K562 (cell line): ENCODE data around the gene PAIP2. TPM values are rescaled to one million over a fixed set of nuclear protein-coding genes. Genes with fewer than 3 reads are reported as not detected.

Source experiments
- ARID1B ChIP-seq: fragments of 450-650 bp; IDR thresholded peaks from 2 replicates; pipeline ENCODE4 v1.6.1; 2016; ENCODE audit warnings: antibody characterized with exemption, mild to moderate bottlenecking, inconsistent platforms
- CREB1 ChIP-seq, 2 experiments: sonication (generic) in 1 of 2; formaldehyde crosslinking in 1 of 2; IDR thresholded peaks; 2 replicates each; pipeline versions ENCODE4 v1.6.1 to v1.8.0; 2012 to 2022; ENCODE audit warnings: inconsistent platforms in 1 of 2, mild to moderate bottlenecking in 1 of 2, missing genetic modification reagents in 1 of 2, moderate library complexity in 1 of 2
- ELF2 ChIP-seq: fragments of 250-450 bp; sonication (Bioruptor Pico); IDR thresholded peaks from 2 replicates; pipeline ENCODE4 v1.5.0; 2021; ENCODE audit warnings: mild to moderate bottlenecking
- ELF4 ChIP-seq: fragments of 450-650 bp; formaldehyde crosslinking; IDR thresholded peaks from 2 replicates; pipeline ENCODE4 v1.4.0; 2022; ENCODE audit warnings: missing genetic modification characterization
- FIP1L1 ChIP-seq: fragments of 200-400 bp; formaldehyde crosslinking; IDR thresholded peaks from 2 replicates; pipeline ENCODE4 v1.6.1; 2018; ENCODE audit warnings: mild to moderate bottlenecking, low read depth, low read length; ENCODE audit not compliant: poor library complexity, severe bottlenecking
- GATAD2B ChIP-seq: fragments of 450-650 bp; IDR thresholded peaks from 2 replicates; pipeline ENCODE4 v1.6.1; 2017; ENCODE audit warnings: mild to moderate bottlenecking, borderline replicate concordance
- HDAC8 ChIP-seq: fragments of 450-650 bp; IDR thresholded peaks from 2 replicates; pipeline ENCODE4 v1.6.1; 2016; ENCODE audit warnings: mild to moderate bottlenecking, missing genetic modification characterization, moderate library complexity, missing compliant biosample characterization
- HNRNPK ChIP-seq: fragments of 200-400 bp; formaldehyde crosslinking; IDR thresholded peaks from one replicate; pipeline ENCODE4 v1.6.1; 2018; ENCODE audit warnings: mild to moderate bottlenecking, low read depth, low read length; ENCODE audit not compliant: poor library complexity, severe bottlenecking
- HNRNPUL1 ChIP-seq: fragments of 200-400 bp; formaldehyde crosslinking; IDR thresholded peaks from 2 replicates; pipeline ENCODE4 v1.6.1; 2017; ENCODE audit warnings: low read length
- NBN ChIP-seq: fragments of 450-650 bp; IDR thresholded peaks from 2 replicates; pipeline ENCODE4 v1.6.1; 2016; ENCODE audit warnings: low read depth, mild to moderate bottlenecking
- PKNOX1 ChIP-seq: fragments of 450-650 bp; IDR thresholded peaks from 2 replicates; pipeline ENCODE4 v1.6.1; 2016
- RAD51 ChIP-seq: fragments of 450-650 bp; IDR thresholded peaks from 2 replicates; pipeline ENCODE4 v1.7.1; 2016; ENCODE audit warnings: low read depth, mild to moderate bottlenecking, borderline replicate concordance
- RBBP5 ChIP-seq: fragments of 200-600 bp; sonication (generic); IDR thresholded peaks from 2 replicates; pipeline ENCODE4 v1.6.1; 2012; ENCODE audit warnings: borderline replicate concordance, mild to moderate bottlenecking, low read length, control low read depth, inconsistent platforms; ENCODE audit not compliant: insufficient read depth, poor library complexity, severe bottlenecking
- RCOR1 ChIP-seq, 2 experiments: IDR thresholded peaks; 2 replicates each; pipeline ENCODE4 v1.6.1; 2012; ENCODE audit warnings: low read depth in 2 of 2, low read length in 2 of 2, borderline replicate concordance in 1 of 2, improper control_type of control experiment in 1 of 2
- SETDB1 ChIP-seq: IDR thresholded peaks from one replicate; pipeline ENCODE4 v1.6.1; 2012; ENCODE audit warnings: low read length, control low read depth, inconsistent platforms
- SMARCA5 ChIP-seq: fragments of 450-650 bp; IDR thresholded peaks from 2 replicates; pipeline ENCODE4 v1.6.1; 2016
- SMARCE1 ChIP-seq: fragments of 450-650 bp; IDR thresholded peaks from 2 replicates; pipeline ENCODE4 v1.7.1; 2016; ENCODE audit warnings: mild to moderate bottlenecking
- ZEB2 ChIP-seq: fragments of 450-650 bp; IDR thresholded peaks from 2 replicates; pipeline ENCODE4 v1.6.1; 2016
- ZKSCAN3 ChIP-seq: fragments of 250-450 bp; sonication (Bioruptor Pico); IDR thresholded peaks from 2 replicates; pipeline ENCODE4 v1.4.0; 2020
- ZNF140 ChIP-seq: fragments of 250-450 bp; sonication (Bioruptor Pico); IDR thresholded peaks from 2 replicates; pipeline ENCODE4 v1.8.0; 2021; ENCODE audit warnings: moderate library complexity, mild to moderate bottlenecking, inconsistent platforms
- ZNF699 ChIP-seq: fragments of 250-450 bp; sonication (Bioruptor Pico); IDR thresholded peaks from 2 replicates; pipeline ENCODE4 v1.8.0; 2021; ENCODE audit warnings: mild to moderate bottlenecking, moderate library complexity; ENCODE audit not compliant: insufficient replicate concordance
- ZNF717 ChIP-seq: fragments of 250-450 bp; sonication (Bioruptor Pico); IDR thresholded peaks from 2 replicates; pipeline ENCODE4 v1.5.0; 2021
- ZNF75A ChIP-seq: fragments of 450-650 bp; formaldehyde crosslinking; IDR thresholded peaks from 2 replicates; pipeline ENCODE4 v1.4.0; 2020; ENCODE audit warnings: mild to moderate bottlenecking
- polyA plus RNA-seq, 8 experiments: library from polyadenylated mRNA; depleted of rRNA in 4 of 8; stranded (reverse) in 5 of 8; unstranded in 3 of 8; fragments of >200 nt; fragmentation: Nextera tagmentation in 2 of 8; fragmentation: Illumina TruSeq in 1 of 8; extraction: Ambion mirVana in 2 of 8; extraction: Trizol in 1 of 8; gene quantifications; 2 replicates each; pipeline versions ENCODE4 v1.2.1 to v1.2.3, GENCODE V29; 2011 to 2014; ENCODE audit warnings: inconsistent platforms in 1 of 8, missing spikeins in 1 of 8
- total RNA-seq, 7 experiments: library from RNA; depleted of rRNA in 6 of 7; stranded (reverse); fragments of >200 nt in 6 of 7; fragmentation: Illumina TruSeq in 2 of 7; extraction: Trizol in 2 of 7; gene quantifications; 2 replicates each; pipeline versions ENCODE4 v1.2.1 to v1.2.3, GENCODE V29; 2011 to 2021; ENCODE audit warnings: low replicate concordance in 1 of 7
- TF ChIP-seq, protein P1 (sequence below): IDR thresholded peaks from 2 replicates; pipeline ENCODE4 v1.6.1; 2014; ENCODE audit warnings: antibody characterized with exemption
- TF ChIP-seq, protein P2 (sequence below): fragments of 250-450 bp; sonication (Bioruptor Pico); IDR thresholded peaks from 2 replicates; pipeline ENCODE4 v1.8.0; 2022; ENCODE audit warnings: inconsistent platforms
- TF ChIP-seq, protein P3 (sequence below): sonication (generic); formaldehyde crosslinking; IDR thresholded peaks from 2 replicates; pipeline ENCODE4 v1.8.0; 2022; ENCODE audit warnings: missing genetic modification reagents, mild to moderate bottlenecking, moderate library complexity, borderline replicate concordance

Gene PAIP2
- total and polyA plus RNA-seq, 9 of the 15 experiments (the other 6 are each of a cell fraction or from before 2014, with no cell fraction given): 78.3 to 187 (median 128) TPM

GRCh38 chr5:139403787-139404483 is 62.3 kb downstream of the PAIP2 start, which contains the start of gene SPATA24 (continued):
- TF ChIP-seq PKNOX1: peak; percentile 68
- TF ChIP-seq RBBP5: no peak
- TF ChIP-seq ELF2 (CRISPR knock-in tag): no peak
- no peak for TF ChIP-seq ZKSCAN3 (CRISPR knock-in tag)
- TF ChIP-seq SETDB1: no peak
- no peak for TF ChIP-seq ZEB2
- TF ChIP-seq RAD51: no peak
- no peak for TF ChIP-seq SMARCA5
- no peak for TF ChIP-seq GATAD2B
- TF ChIP-seq FIP1L1: no peak
- peak; percentile 35; the same call in 1 of the 2 replicates for TF ChIP-seq ARID1B
- no peak for TF ChIP-seq HNRNPUL1
- no peak for TF ChIP-seq ELF4 (CRISPR knock-in tag)
- TF ChIP-seq CREB1 (IDR thresholded peaks at IDR 0.05): peak; percentile 90
- peak; percentile 93; the same call in 1 of the 2 replicates for TF ChIP-seq CREB1 (CRISPR knock-in tag; IDR thresholded peaks at IDR 0.05)
- no peak for TF ChIP-seq ZNF699 (CRISPR knock-in tag)
- no peak for TF ChIP-seq ZNF717 (CRISPR knock-in tag)
- TF ChIP-seq HNRNPK: no peak
- TF ChIP-seq SMARCE1: no peak
- TF ChIP-seq ZNF140 (CRISPR knock-in tag): no peak
- no peak for TF ChIP-seq ZNF75A (CRISPR knock-in tag)
- TF ChIP-seq, protein P1, sequence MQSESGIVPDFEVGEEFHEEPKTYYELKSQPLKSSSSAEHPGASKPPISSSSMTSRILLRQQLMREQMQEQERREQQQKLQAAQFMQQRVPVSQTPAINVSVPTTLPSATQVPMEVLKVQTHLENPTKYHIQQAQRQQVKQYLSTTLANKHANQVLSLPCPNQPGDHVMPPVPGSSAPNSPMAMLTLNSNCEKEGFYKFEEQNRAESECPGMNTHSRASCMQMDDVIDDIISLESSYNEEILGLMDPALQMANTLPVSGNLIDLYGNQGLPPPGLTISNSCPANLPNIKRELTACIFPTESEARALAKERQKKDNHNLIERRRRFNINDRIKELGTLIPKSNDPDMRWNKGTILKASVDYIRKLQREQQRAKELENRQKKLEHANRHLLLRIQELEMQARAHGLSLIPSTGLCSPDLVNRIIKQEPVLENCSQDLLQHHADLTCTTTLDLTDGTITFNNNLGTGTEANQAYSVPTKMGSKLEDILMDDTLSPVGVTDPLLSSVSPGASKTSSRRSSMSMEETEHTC: no peak
- TF ChIP-seq, protein P2, sequence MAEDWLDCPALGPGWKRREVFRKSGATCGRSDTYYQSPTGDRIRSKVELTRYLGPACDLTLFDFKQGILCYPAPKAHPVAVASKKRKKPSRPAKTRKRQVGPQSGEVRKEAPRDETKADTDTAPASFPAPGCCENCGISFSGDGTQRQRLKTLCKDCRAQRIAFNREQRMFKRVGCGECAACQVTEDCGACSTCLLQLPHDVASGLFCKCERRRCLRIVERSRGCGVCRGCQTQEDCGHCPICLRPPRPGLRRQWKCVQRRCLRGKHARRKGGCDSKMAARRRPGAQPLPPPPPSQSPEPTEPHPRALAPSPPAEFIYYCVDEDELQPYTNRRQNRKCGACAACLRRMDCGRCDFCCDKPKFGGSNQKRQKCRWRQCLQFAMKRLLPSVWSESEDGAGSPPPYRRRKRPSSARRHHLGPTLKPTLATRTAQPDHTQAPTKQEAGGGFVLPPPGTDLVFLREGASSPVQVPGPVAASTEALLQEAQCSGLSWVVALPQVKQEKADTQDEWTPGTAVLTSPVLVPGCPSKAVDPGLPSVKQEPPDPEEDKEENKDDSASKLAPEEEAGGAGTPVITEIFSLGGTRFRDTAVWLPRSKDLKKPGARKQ: no peak
- no peak for TF ChIP-seq HDAC8 (tag)
- TF ChIP-seq, protein P3, sequence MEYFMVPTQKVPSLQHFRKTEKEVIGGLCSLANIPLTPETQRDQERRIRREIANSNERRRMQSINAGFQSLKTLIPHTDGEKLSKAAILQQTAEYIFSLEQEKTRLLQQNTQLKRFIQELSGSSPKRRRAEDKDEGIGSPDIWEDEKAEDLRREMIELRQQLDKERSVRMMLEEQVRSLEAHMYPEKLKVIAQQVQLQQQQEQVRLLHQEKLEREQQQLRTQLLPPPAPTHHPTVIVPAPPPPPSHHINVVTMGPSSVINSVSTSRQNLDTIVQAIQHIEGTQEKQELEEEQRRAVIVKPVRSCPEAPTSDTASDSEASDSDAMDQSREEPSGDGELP: peak; percentile 98
- peak in 1 of 2 experiments; percentile 53; a peak in 1 of 4 replicates for TF ChIP-seq RCOR1 (IDR thresholded peaks at IDR 0.05; ENCODE audit: borderline replicate concordance in 1 of 2, low read depth in 2 of 2, low read length in 2 of 2)
- TF ChIP-seq NBN: peak; percentile 22; the same call in 1 of the 2 replicates
